ENCODE measurements around the gene PDSS2. TPM values are rescaled to one million over a fixed set of nuclear protein-coding genes. Genes with fewer than 3 reads are reported as not detected.

PDSS2 gene
- total RNA-seq, 1 donor: 12.5 TPM

GRCh38 chr6:107115695-107116327, 343.6 kb downstream of the PDSS2 start:
- peak overlapping the region; percentile 64 for H3K4me3 ChIP-seq (ENCODE audit: low read depth, low read length)
- TF ChIP-seq CTCF (IDR thresholded peaks at IDR 0.05; ENCODE audit: insufficient read depth, low read depth, low read length): no peak
- peak; percentile 28 for DNase-seq (ENCODE audit: low read depth)

- no peak for TF ChIP-seq CTCF (IDR thresholded peaks at IDR 0.05; ENCODE audit: insufficient read depth, low read depth, low read length)
- no peak for DNase-seq (ENCODE audit: low read depth)
- peak within 1 kb of the TSS; percentile 64 for H3K4me3 ChIP-seq (ENCODE audit: low read depth, low read length)
Observed at GRCh38 chr6:107114926-107115694, 344.3 kb downstream of the PDSS2 start, which contains the start of gene BEND3. TSS of gene BEND3 (minus strand) at chr6:107115515. CDS start at chr6:107099285, 16,230 bp downstream.

GRCh38 chr6:107114213-107114925, 345.0 kb downstream of the PDSS2 start:
- TF ChIP-seq CTCF (IDR thresholded peaks at IDR 0.05; ENCODE audit: insufficient read depth, low read depth, low read length): peak; percentile 61
- H3K4me3 ChIP-seq (ENCODE audit: low read depth, low read length): peak overlapping the region; percentile 59
- peak; percentile 87 for DNase-seq (ENCODE audit: low read depth)

- H3K4me3 ChIP-seq (ENCODE audit: low read depth, low read length): no peak overlapping the region
- no peak for TF ChIP-seq CTCF (IDR thresholded peaks at IDR 0.05; ENCODE audit: insufficient read depth, low read depth, low read length)
- DNase-seq (ENCODE audit: low read depth): peak; percentile 63
Observed at GRCh38 chr6:107110200-107110599, 349.2 kb downstream of the PDSS2 start.

GRCh38 chr6:107108201-107108890, 351.0 kb downstream of the PDSS2 start:
- no peak overlapping the region for H3K4me3 ChIP-seq (ENCODE audit: low read depth, low read length)
- DNase-seq (ENCODE audit: low read depth): no peak
- TF ChIP-seq CTCF (IDR thresholded peaks at IDR 0.05; ENCODE audit: insufficient read depth, low read depth, low read length): no peak

- no peak for DNase-seq (ENCODE audit: low read depth)
Observed at GRCh38 chr6:107107791-107108190, 351.6 kb downstream of the PDSS2 start.

More at GRCh38 chr6:107107791-107108190, 351.6 kb downstream of the PDSS2 start:
- TF ChIP-seq CTCF (IDR thresholded peaks at IDR 0.05; ENCODE audit: insufficient read depth, low read depth, low read length): no peak
- H3K4me3 ChIP-seq (ENCODE audit: low read depth, low read length): no peak overlapping the region
